Esophagus squamous epithelium (tissue), 5 donors: Measurements from ENCODE around the gene PCAT7. TPM values are rescaled to one million over a fixed set of nuclear protein-coding genes. Genes with fewer than 3 reads are reported as not detected.
"Not testable (repeated sequence)": the region's sequence is repeated elsewhere in the genome, so short reads cannot be mapped to it uniquely, and the experiment has no call there.

Source experiments
- DNase-seq: peaks from one replicate; lab custom pipeline; 2025; lab: John Stamatoyannopoulos, UW
- H3K27ac ChIP-seq, 4 donors: fragments of 200-600 bp; sonication (generic); one replicate each; pipeline ENCODE4 v1.5.1; 2016 to 2019; ENCODE audit warnings: mild to moderate bottlenecking in 1 of 4
- H3K27me3 ChIP-seq, 4 donors: fragments of 200-600 bp; sonication (generic); 1 replicate in 3 of 4; 2 replicates in 1 of 4; pipeline versions ENCODE4 v1.5.1 to v1.6.0; 2017 to 2021; ENCODE audit warnings: antibody characterized with exemption in 1 of 4
- H3K36me3 ChIP-seq, 3 donors: fragments of 200-600 bp; sonication (generic); one replicate each; pipeline ENCODE4 v1.5.1; 2016 to 2019
- H3K4me1 ChIP-seq, 3 donors: fragments of 200-600 bp; sonication (generic); one replicate each; pipeline ENCODE4 v1.5.1; 2017 to 2019
- H3K4me3 ChIP-seq, 4 donors: fragments of 200-600 bp; sonication (generic); 1 replicate in 3 of 4; 2 replicates in 1 of 4; pipeline ENCODE4 v1.5.1; 2016 to 2019; ENCODE audit warnings: mild to moderate bottlenecking in 2 of 4, moderate library complexity in 1 of 4
- H3K9me3 ChIP-seq, 3 donors: fragments of 200-600 bp; sonication (generic); one replicate each; pipeline ENCODE4 v1.5.1; 2016 to 2019
- CTCF ChIP-seq, 6 experiments: fragments of 450-650 bp in 4 of 6; fragments of 200-600 bp in 2 of 6; sonication (generic) in 2 of 6; IDR thresholded peaks; one replicate each; pipeline ENCODE4 v1.5.1; 2016 to 2019; ENCODE audit warnings: antibody characterized with exemption in 6 of 6, mild to moderate bottlenecking in 4 of 6, moderate library complexity in 4 of 6
- POLR2A ChIP-seq, 4 donors: fragments of 450-650 bp; IDR thresholded peaks; one replicate each; pipeline ENCODE4 v1.6.1; 2017; ENCODE audit warnings: antibody characterized with exemption in 4 of 4, mild to moderate bottlenecking in 4 of 4, moderate library complexity in 3 of 4
- WGBS, 2 donors: methylation state at CpG; one replicate each; pipeline ENCODE4 v1.1.5; 2018; 5-methylcytosine and 5-hydroxymethylcytosine counted together
- intact Hi-C: fragments of 100-400 bp; cut with DNase I; formaldehyde crosslinking; loops from one replicate; pipeline ENCODE4 v1.15.0; 2022
- total RNA-seq, 4 donors: library from RNA; depleted of rRNA; stranded (reverse); fragments of >200 nt; gene quantifications; one replicate each; pipeline ENCODE4 v1.1.0, GENCODE V29; 2016
- donor health status: DM: yes; HTN: yes; CAD: no.

The PCAT7 gene
- total RNA-seq, 4 donors from 2014 or later, result not detected

GRCh38 chr9:94584555-94584954 lies 29.7 kb downstream of the PCAT7 start:
- Histone ChIP-seq H3K27ac (no peak overlapping the region), H3K4me3 (no peak overlapping the region), H3K27me3 (peaks cover 0 to 17% (median 0%) of the 10 kb centered on the region in 4 donors), H3K4me1 (peaks cover 0 to 6% (median 0%) of the 10 kb centered on the region in 3 donors), H3K36me3 (no peaks in the 10 kb centered on the region), H3K9me3 (no peaks in the 10 kb centered on the region)
- WGBS, 2 donors, result 72 to 75% methylated on average over 5 to 6 of the region's 6 CpGs
- no peak for DNase-seq
- intact Hi-C loops, result no loop called here
- TF ChIP-seq CTCF (IDR thresholded peaks at IDR 0.05) (no peak), POLR2A (IDR thresholded peaks at IDR 0.05) (no peak)

- H3K36me3 ChIP-seq, result no peaks in the 10 kb centered on the region
- H3K9me3 ChIP-seq, result no peaks in the 10 kb centered on the region
- no peak for DNase-seq
- intact Hi-C loops, result no loop called here
- TF ChIP-seq CTCF (IDR thresholded peaks at IDR 0.05) (no peak), POLR2A (IDR thresholded peaks at IDR 0.05) (no peak)
- H3K4me1 ChIP-seq, result peaks cover 0 to 5% (median 0%) of the 10 kb centered on the region in 3 donors
- peak overlapping the region in 1 of 4 donors; percentile 34 for H3K4me3 ChIP-seq
- H3K27ac ChIP-seq, result no peak overlapping the region
- 66 to 70% methylated on average over 4 of the region's 4 CpGs for WGBS, 2 donors
- H3K27me3 ChIP-seq, result peaks cover 0 to 21% (median 0%) of the 10 kb centered on the region in 4 donors
Measured at GRCh38 chr9:94586316-94586715, 31.4 kb downstream of the PCAT7 start.

GRCh38 chr9:94586814-94587213 lies 31.9 kb downstream of the PCAT7 start:
- H3K4me3 ChIP-seq, result peak overlapping the region in 1 of 4 donors; percentile 34
- 19 to 49% methylated on average over 5 to 9 of the region's 9 CpGs for WGBS, 2 donors
- H3K36me3 ChIP-seq, result no peaks in the 10 kb centered on the region
- peaks cover 0 to 21% (median 0%) of the 10 kb centered on the region in 4 donors for H3K27me3 ChIP-seq
- no peak for DNase-seq
- no peaks in the 10 kb centered on the region for H3K4me1 ChIP-seq
- H3K27ac ChIP-seq, result no peak overlapping the region
- H3K9me3 ChIP-seq, result no peaks in the 10 kb centered on the region
- intact Hi-C loops, result no loop called here
- no peak for TF ChIP-seq POLR2A (IDR thresholded peaks at IDR 0.05)
- TF ChIP-seq CTCF (IDR thresholded peaks at IDR 0.05), result no peak

- intact Hi-C loops, result no loop called here
- H3K36me3 ChIP-seq, result no peaks in the 10 kb centered on the region
- peaks cover 0 to 21% (median 0%) of the 10 kb centered on the region in 4 donors for H3K27me3 ChIP-seq
- H3K4me1 ChIP-seq, result no peaks in the 10 kb centered on the region
- no peaks in the 10 kb centered on the region for H3K9me3 ChIP-seq
- no peak for TF ChIP-seq CTCF (IDR thresholded peaks at IDR 0.05)
- no peak for TF ChIP-seq POLR2A (IDR thresholded peaks at IDR 0.05)
- WGBS, 2 donors, result 84 to 93% methylated on average over 5 to 6 of the region's 9 CpGs
- H3K27ac ChIP-seq, result no peak overlapping the region
- no peak overlapping the region for H3K4me3 ChIP-seq
- no peak for DNase-seq
Measured at GRCh38 chr9:94588681-94589080, 33.8 kb downstream of the PCAT7 start.

- DNase-seq, H3K4me1 ChIP-seq, intact Hi-C loops, H3K36me3 ChIP-seq, H3K4me3 ChIP-seq, H3K9me3 ChIP-seq, H3K27ac ChIP-seq: not testable (repeated sequence)
- WGBS, 2 donors, result no CpG with 5 or more reads among the region's 38 CpGs
- peaks cover 0 to 18% (median 0%) of the 10 kb centered on the region in 4 donors for H3K27me3 ChIP-seq
Measured at GRCh38 chr9:94591046-94591545, 36.2 kb downstream of the PCAT7 start.

GRCh38 chr9:94591876-94592275 lies 37.0 kb downstream of the PCAT7 start:
- intact Hi-C loops, result no loop called here
- Histone ChIP-seq H3K4me1 (no peaks in the 10 kb centered on the region), H3K27ac (no peak overlapping the region), H3K4me3 (no peak overlapping the region), H3K9me3 (no peaks in the 10 kb centered on the region), H3K36me3 (no peaks in the 10 kb centered on the region), H3K27me3 (peaks cover 0 to 18% (median 0%) of the 10 kb centered on the region in 4 donors)
- WGBS, 2 donors, result 88 to 95% methylated on average over 5 to 6 of the region's 8 CpGs
- no peak for DNase-seq
- TF ChIP-seq CTCF (IDR thresholded peaks at IDR 0.05) (no peak), POLR2A (IDR thresholded peaks at IDR 0.05) (no peak)

GRCh38 chr9:94592683-94593082 lies 37.8 kb downstream of the PCAT7 start:
- DNase-seq, intact Hi-C loops, H3K27ac ChIP-seq, H3K36me3 ChIP-seq, H3K4me3 ChIP-seq, H3K9me3 ChIP-seq, H3K4me1 ChIP-seq: not testable (repeated sequence)
- H3K27me3 ChIP-seq, result peaks cover 0 to 18% (median 0%) of the 10 kb centered on the region in 4 donors
- 59 to 73% methylated on average over 5 to 7 of the region's 7 CpGs for WGBS, 2 donors
